ENCODE data around the gene EXOC6B.
A peak's percentile ranks its signal among the peaks of the same experiment; 100 is the strongest.

EXOC6B gene

DNA sequence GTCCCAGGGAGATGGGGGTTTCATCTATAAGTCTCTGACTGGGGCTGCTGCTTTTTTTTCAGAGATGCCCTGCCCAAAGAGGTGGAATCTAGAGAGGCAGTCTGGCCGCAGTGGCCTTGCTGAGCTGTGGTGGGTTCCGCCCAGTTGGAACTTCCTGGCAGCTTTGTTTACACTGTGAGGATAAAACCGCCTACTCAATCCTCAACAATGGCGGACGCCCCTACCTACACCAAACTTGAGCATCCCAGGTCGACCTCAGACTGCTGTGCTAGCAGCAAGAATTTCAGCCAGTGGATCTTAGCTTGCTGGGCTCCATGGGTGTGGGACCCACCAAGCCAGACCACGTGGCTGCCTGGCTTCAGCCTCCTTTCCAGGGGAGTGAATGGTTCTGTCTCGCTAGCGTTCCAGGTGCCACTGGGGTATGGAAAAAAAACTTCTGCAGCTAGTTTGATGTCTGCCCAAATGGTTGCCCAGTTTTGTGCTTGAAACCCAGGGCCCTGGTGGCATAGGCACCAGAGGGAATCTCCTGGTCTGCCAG, 525.6 kb downstream of the EXOC6B start:
- H3K4me1 Mint-ChIP-seq = no peaks in the 10 kb centered on the region
- H3K4me3 Mint-ChIP-seq = no peak overlapping the region
- peaks cover 27% of the 10 kb centered on the region for H3K9me3 Mint-ChIP-seq
- no peaks in the 10 kb centered on the region for H3K27me3 Mint-ChIP-seq (ENCODE audit: low read depth)
- H3K36me3 Mint-ChIP-seq (ENCODE audit: low read depth) = peaks cover 3% of the 10 kb centered on the region
- TF ChIP-seq, protein P1, sequence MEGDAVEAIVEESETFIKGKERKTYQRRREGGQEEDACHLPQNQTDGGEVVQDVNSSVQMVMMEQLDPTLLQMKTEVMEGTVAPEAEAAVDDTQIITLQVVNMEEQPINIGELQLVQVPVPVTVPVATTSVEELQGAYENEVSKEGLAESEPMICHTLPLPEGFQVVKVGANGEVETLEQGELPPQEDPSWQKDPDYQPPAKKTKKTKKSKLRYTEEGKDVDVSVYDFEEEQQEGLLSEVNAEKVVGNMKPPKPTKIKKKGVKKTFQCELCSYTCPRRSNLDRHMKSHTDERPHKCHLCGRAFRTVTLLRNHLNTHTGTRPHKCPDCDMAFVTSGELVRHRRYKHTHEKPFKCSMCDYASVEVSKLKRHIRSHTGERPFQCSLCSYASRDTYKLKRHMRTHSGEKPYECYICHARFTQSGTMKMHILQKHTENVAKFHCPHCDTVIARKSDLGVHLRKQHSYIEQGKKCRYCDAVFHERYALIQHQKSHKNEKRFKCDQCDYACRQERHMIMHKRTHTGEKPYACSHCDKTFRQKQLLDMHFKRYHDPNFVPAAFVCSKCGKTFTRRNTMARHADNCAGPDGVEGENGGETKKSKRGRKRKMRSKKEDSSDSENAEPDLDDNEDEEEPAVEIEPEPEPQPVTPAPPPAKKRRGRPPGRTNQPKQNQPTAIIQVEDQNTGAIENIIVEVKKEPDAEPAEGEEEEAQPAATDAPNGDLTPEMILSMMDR (IDR thresholded peaks at IDR 0.05; ENCODE audit: unreplicated experiment in 3 of 3) = no peak
- no peak overlapping the region for H3K27ac Mint-ChIP-seq

DNA sequence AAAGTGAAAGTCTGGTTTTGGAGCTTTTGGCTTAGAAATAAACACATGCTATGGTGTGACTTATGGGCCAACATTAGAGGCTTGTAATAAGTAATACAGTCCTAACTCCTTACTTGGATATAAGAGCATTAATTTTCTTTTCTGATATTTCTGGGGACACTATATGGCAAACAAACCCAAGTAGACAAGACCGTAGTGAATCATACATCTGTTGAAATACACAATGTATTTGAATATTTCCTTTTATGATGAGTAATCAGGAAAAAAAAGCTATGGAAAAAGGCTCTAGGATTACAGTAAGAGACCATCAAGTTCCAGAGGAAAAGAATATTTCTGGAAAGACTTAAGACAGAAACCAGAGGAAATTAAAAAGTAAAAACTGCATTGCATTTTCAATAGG, 532.2 kb downstream of the EXOC6B start:
- Mint-ChIP-seq H3K27me3 (ENCODE audit: low read depth) (no peaks in the 10 kb centered on the region), H3K27ac (no peak overlapping the region), H3K4me1 (peaks cover 5% of the 10 kb centered on the region), H3K9me3 (peaks cover 7% of the 10 kb centered on the region), H3K4me3 (no peak overlapping the region), H3K36me3 (ENCODE audit: low read depth) (no peaks in the 10 kb centered on the region)
- TF ChIP-seq, protein P1 (IDR thresholded peaks at IDR 0.05; ENCODE audit: unreplicated experiment in 3 of 3) = no peak

DNA sequence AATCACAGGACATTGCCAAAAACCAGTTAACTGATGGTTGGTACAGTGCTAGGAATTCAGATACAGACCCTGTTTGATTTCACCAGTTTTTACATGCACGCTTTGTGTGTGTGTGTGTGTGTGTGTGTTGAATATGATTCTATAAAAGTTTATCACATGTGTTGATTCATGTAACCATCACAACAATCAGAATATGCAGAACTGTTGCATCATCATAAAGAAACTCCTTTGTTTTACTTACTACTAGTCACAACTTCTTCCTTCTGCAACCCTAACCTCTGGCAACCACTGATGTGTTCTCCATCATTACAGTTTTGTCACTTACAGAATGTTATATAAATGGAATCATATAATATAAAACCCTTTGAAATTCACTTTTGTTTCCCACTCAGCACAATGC, 533.4 kb downstream of the EXOC6B start:
- H3K9me3 Mint-ChIP-seq = peaks cover 4% of the 10 kb centered on the region
- no peaks in the 10 kb centered on the region for H3K36me3 Mint-ChIP-seq (ENCODE audit: low read depth)

DNA sequence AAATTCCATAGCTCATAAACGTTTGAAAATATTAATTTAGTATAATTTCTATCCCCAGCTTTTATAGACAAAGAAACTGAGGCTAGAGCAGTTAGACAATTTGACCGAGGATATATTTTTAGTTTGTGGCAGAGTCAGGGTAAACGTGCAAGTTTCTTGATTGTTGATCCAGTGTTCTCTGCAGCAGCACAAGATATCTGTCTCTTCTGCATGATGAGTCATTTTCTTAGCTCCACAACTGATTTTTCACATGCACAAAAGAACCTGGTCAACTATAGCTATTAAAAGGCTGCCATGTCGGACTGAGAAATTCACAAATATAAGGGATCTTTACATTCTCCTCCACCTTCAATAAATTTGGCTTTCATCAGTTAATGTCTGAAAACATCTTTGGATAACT, 534.8 kb downstream of the EXOC6B start:
- Mint-ChIP-seq H3K27ac (peak overlapping the region in 2 of 3 experiments; percentile 25 to 49), H3K4me1 (peaks cover 5% of the 10 kb centered on the region), H3K9me3 (no peaks in the 10 kb centered on the region), H3K36me3 (ENCODE audit: low read depth) (no peaks in the 10 kb centered on the region), H3K4me3 (no peak overlapping the region), H3K27me3 (ENCODE audit: low read depth) (no peaks in the 10 kb centered on the region)
- TF ChIP-seq, protein P1 (IDR thresholded peaks at IDR 0.05; ENCODE audit: unreplicated experiment in 3 of 3) = no peak

More for the DNA sequence above, 533.4 kb downstream of the EXOC6B start:
- TF ChIP-seq, protein P1 (IDR thresholded peaks at IDR 0.05; ENCODE audit: unreplicated experiment in 3 of 3) = no peak
- H3K4me1 Mint-ChIP-seq = peaks cover 5% of the 10 kb centered on the region
- H3K4me3 Mint-ChIP-seq = no peak overlapping the region
- H3K27me3 Mint-ChIP-seq (ENCODE audit: low read depth) = no peaks in the 10 kb centered on the region
- no peak overlapping the region for H3K27ac Mint-ChIP-seq

DNA sequence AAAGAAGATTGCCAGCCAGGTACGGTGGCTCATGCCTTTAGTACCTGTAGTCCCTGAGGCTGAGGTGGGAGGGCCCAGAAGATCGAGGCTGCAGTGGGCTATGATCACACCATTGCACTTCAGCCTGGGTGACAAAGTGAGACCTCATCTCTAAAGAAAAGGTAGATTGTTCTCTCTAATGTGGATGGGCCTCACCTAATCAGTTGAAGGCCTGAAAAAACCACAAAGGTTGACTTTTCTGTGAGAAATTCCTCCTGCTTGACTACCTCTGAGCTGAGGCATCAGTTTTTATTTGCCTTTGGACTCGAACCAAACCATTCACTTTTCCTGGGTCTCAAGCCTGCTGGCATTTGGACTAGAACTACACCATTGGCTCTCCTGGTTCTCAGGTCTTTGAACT, 536.1 kb downstream of the EXOC6B start:
- H3K4me3 Mint-ChIP-seq = no peak overlapping the region
- H3K27me3 Mint-ChIP-seq (ENCODE audit: low read depth) = no peaks in the 10 kb centered on the region
- TF ChIP-seq, protein P1 (IDR thresholded peaks at IDR 0.05; ENCODE audit: unreplicated experiment in 3 of 3) = no peak
- no peak overlapping the region for H3K27ac Mint-ChIP-seq
- H3K4me1 Mint-ChIP-seq = peaks cover 5% of the 10 kb centered on the region
- peaks cover 3% of the 10 kb centered on the region for H3K9me3 Mint-ChIP-seq
- no peaks in the 10 kb centered on the region for H3K36me3 Mint-ChIP-seq (ENCODE audit: low read depth)

DNA sequence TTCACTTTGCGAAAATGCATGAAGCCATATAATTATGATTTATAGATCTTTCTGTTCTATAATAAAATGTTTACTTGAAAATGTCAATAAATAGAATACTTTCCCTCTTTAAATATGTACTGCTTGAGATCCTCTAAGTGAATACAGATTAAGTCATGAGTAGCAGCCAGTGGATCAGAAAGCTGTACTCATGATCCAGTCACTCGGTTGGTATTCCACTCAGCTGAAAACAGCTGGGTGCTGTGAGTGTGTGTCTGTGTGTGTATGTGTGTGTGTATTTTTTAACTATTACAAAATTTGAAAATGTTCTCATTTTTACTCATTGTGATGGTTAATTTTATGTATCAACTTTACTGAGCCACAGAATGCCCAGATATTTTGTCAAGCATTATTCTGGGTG, 536.5 kb downstream of the EXOC6B start:
- no peaks in the 10 kb centered on the region for H3K36me3 Mint-ChIP-seq (ENCODE audit: low read depth)
- TF ChIP-seq, protein P1 (IDR thresholded peaks at IDR 0.05; ENCODE audit: unreplicated experiment in 3 of 3) = no peak
- peaks cover 5% of the 10 kb centered on the region for H3K4me1 Mint-ChIP-seq
- no peak overlapping the region for H3K27ac Mint-ChIP-seq
- H3K9me3 Mint-ChIP-seq = peaks cover 3% of the 10 kb centered on the region
- no peaks in the 10 kb centered on the region for H3K27me3 Mint-ChIP-seq (ENCODE audit: low read depth)
- no peak overlapping the region for H3K4me3 Mint-ChIP-seq
